ENCODE measurements around the gene SGF29.
"Not testable (repeated sequence)": the region's sequence is repeated elsewhere in the genome, so short reads cannot be mapped to it uniquely, and the experiment has no call there.

SGF29 gene

GRCh38 chr16:28597692-28598261, 44.1 kb downstream of the SGF29 start:
- no peaks in the 10 kb centered on the region for H3K27me3 ChIP-seq (ENCODE audit: insufficient read depth, poor library complexity, severe bottlenecking)
- H3K27ac ChIP-seq (replicated peaks), result no peak overlapping the region
- DNase-seq (ENCODE audit: low read depth in 1 of 2, low spot score in 1 of 2), result no peak
- TF ChIP-seq SPI1 (IDR thresholded peaks at IDR 0.05; ENCODE audit: borderline replicate concordance, low read depth), result no peak
- no peak for TF ChIP-seq POLR2AphosphoS5 (IDR thresholded peaks at IDR 0.05; ENCODE audit: low read depth)
- H3K4me3 ChIP-seq (replicated peaks; ENCODE audit: insufficient read depth, low read length), result no peak overlapping the region

- not testable (repeated sequence) for DNase-seq (ENCODE audit: low read depth in 1 of 2, low spot score in 1 of 2); H3K27me3 ChIP-seq (ENCODE audit: insufficient read depth, poor library complexity, severe bottlenecking); H3K4me3 ChIP-seq (replicated peaks; ENCODE audit: insufficient read depth, low read length)
Measured at GRCh38 chr16:28599377-28600285, 45.9 kb downstream of the SGF29 start.

GRCh38 chr16:28600965-28601364, 47.2 kb downstream of the SGF29 start:
- H3K27ac ChIP-seq (replicated peaks); DNase-seq (ENCODE audit: low read depth in 1 of 2, low spot score in 1 of 2); H3K27me3 ChIP-seq (ENCODE audit: insufficient read depth, poor library complexity, severe bottlenecking); H3K4me3 ChIP-seq (replicated peaks; ENCODE audit: insufficient read depth, low read length): not testable (repeated sequence)

More at GRCh38 chr16:28599377-28600285, 45.9 kb downstream of the SGF29 start:
- not testable (repeated sequence) for H3K27ac ChIP-seq (replicated peaks)

- not testable (repeated sequence) for H3K4me3 ChIP-seq (replicated peaks; ENCODE audit: insufficient read depth, low read length); DNase-seq (ENCODE audit: low read depth in 1 of 2, low spot score in 1 of 2); H3K27ac ChIP-seq (replicated peaks); H3K27me3 ChIP-seq (ENCODE audit: insufficient read depth, poor library complexity, severe bottlenecking)
Measured at GRCh38 chr16:28601589-28601988, 47.9 kb downstream of the SGF29 start.

- DNase-seq (ENCODE audit: low read depth in 1 of 2, low spot score in 1 of 2); H3K27me3 ChIP-seq (ENCODE audit: insufficient read depth, poor library complexity, severe bottlenecking); H3K27ac ChIP-seq (replicated peaks); H3K4me3 ChIP-seq (replicated peaks; ENCODE audit: insufficient read depth, low read length): not testable (repeated sequence)
Measured at GRCh38 chr16:28602062-28602461, 48.3 kb downstream of the SGF29 start.

GRCh38 chr16:28602529-28602928, 48.8 kb downstream of the SGF29 start:
- no peak for TF ChIP-seq SPI1 (IDR thresholded peaks at IDR 0.05; ENCODE audit: borderline replicate concordance, low read depth)
- H3K27me3 ChIP-seq (ENCODE audit: insufficient read depth, poor library complexity, severe bottlenecking), result no peaks in the 10 kb centered on the region
- H3K27ac ChIP-seq (replicated peaks), result no peak overlapping the region
- no peak overlapping the region for H3K4me3 ChIP-seq (replicated peaks; ENCODE audit: insufficient read depth, low read length)
- DNase-seq (ENCODE audit: low read depth in 1 of 2, low spot score in 1 of 2), result no peak

GRCh38 chr16:28603381-28604185, 49.9 kb downstream of the SGF29 start:
- H3K4me3 ChIP-seq (replicated peaks; ENCODE audit: insufficient read depth, low read length), result no peak overlapping the region
- no peak for DNase-seq (ENCODE audit: low read depth in 1 of 2, low spot score in 1 of 2)
- TF ChIP-seq POLR2AphosphoS5 (IDR thresholded peaks at IDR 0.05; ENCODE audit: low read depth) (no peak), GABPA (IDR thresholded peaks at IDR 0.05; ENCODE audit: low read depth) (no peak), SPI1 (IDR thresholded peaks at IDR 0.05; ENCODE audit: borderline replicate concordance, low read depth) (no peak), CTCF (IDR thresholded peaks at IDR 0.05; ENCODE audit: insufficient read depth, low read length) (no peak), REST (IDR thresholded peaks at IDR 0.05; ENCODE audit: insufficient replicate concordance, low read depth) (no peak)
- no peaks in the 10 kb centered on the region for H3K27me3 ChIP-seq (ENCODE audit: insufficient read depth, poor library complexity, severe bottlenecking)
- no peak overlapping the region for H3K27ac ChIP-seq (replicated peaks)

Measured in HL-60 (cell line).